GM21576 (cell line): ENCODE measurements around the gene ADA.
"Not testable (repeated sequence)": the region's sequence is repeated elsewhere in the genome, so short reads cannot be mapped to it uniquely, and the experiment has no call there.

Experiments
- ATAC-seq: cut with Tn5 transposase; IDR thresholded peaks from one replicate; pipeline ENCODE4 v1.9.1; 2021; ENCODE audit warnings: mild to moderate bottlenecking, moderate library complexity; ENCODE audit not compliant: unreplicated experiment

Gene ADA

GRCh38 chr20:44651684-44652423 is at the start of gene ADA:
Gene ADA, minus strand, starts transcription at chr20:44651699. Its CDS starts 92 bp downstream, at chr20:44651607.
- no peak for ATAC-seq

- ATAC-seq, result no peak
Observed at GRCh38 chr20:44700306-44700705, 48.8 kb upstream of the ADA start.

- no peak for ATAC-seq
Observed at GRCh38 chr20:44698351-44698750, 46.9 kb upstream of the ADA start.

DNA sequence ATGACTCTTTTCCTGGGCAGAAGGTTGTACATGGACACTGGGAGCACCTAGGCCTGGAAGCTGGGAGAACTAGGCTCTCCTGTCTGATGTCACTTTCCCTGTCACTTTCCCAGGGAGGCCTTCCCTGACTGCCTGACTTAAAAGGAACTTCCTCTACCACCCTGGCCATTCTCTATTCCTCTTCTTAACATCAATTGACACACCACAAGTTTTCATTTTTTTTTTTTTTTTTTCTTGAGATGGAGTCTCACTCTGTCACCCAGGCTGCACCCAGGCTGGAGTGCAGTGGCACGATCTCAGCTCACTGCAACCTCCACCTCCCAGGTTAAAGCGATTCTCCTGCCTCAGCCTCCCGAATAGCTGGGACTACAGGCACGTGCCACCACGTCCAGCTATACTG is 45.5 kb upstream of the ADA start:
- ATAC-seq, result not testable (repeated sequence)

DNA sequence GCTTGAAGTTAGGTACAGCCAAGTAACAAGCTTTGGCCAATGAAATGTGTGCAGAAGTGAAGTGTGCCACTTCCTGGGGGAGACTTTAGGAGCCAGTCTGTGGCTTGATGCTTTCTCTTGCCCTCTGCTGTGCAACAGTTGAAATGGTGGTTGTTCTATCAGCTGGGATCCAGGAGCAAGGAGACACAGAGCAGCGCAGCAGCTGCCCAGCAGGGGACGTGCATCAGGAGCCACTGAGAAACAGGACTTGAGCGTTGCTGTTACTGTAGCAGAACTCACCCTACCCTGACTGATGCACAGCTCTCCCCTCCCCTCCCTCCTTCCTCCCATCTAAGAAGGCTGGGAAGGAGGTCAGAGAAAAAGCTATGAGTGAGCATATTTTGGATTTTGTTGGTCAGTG is 44.8 kb upstream of the ADA start:
- no peak for ATAC-seq

DNA sequence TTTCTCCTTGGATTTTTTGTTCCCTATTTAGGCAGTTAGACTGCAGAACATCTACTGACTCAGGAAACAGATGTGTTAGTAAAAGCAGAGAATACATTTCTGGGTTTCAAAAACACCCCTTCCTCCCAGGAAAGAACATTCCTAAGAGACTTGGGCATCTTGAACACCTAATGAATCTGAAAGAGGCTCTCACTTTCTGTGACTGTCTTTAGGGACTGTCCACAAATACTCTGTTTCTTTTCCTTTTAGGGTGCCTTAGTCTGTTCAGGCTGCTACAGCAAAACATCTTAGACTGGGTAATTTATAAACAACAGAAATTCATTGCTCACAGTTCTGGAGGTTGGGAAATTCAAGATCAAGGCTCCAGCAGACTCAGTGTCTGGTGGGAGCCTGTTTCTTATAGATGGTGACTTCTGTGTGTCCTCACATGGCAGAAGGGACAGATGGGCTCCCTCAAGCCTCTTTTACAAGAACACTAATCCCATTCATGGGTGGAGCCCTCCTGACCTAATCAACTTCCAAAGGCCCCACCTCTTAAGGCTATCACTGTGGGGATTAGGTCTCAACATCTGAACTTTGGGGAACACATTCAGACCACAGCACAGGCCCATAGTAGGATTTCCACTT is 44.3 kb upstream of the ADA start:
- ATAC-seq, result no peak

- ATAC-seq, result no peak
Observed at GRCh38 chr20:44695295-44695673, 43.8 kb upstream of the ADA start.

DNA sequence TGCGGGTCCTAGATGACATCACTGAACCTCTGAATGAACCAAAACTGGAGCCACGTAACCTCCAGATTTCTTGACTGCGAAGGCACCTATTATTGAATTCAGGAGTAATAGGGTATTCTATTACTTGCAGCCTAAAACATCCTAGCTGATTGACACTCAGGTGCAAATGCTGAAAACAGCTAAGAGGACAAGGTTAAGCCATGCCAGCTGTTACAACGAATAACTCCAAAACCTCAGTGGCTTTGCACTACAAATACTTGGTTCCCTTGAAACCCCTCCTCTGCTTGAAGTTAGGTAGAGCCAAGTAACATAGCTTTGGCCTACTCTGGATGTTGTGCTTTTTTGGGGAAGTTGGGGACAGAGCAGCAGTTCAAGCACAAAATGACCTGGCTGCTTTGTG is 42.7 kb upstream of the ADA start:
- no peak for ATAC-seq

DNA sequence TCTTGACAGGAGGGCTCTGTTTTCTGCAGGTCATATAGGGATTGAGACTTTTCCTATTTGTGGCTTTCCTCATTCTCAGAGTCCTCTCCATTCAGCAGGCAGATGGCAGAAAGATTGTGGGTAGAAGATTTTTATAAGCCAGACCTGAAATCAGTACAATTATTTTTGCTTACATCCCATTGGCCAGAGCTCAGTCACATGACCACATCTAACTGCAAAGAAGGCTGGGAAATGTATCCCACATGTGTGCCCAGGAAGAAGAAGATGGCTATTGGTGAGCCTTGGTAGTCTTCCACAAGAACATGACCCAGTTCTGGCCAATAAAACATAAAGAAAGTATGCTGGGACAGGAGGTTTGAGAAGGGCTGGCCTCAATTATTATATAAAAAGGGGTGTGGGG is 42.1 kb upstream of the ADA start:
- no peak for ATAC-seq

- ATAC-seq, result no peak
Observed at GRCh38 chr20:44692932-44693480, 41.5 kb upstream of the ADA start.

- no peak for ATAC-seq
Observed at GRCh38 chr20:44691424-44692423, 40.2 kb upstream of the ADA start.

GRCh38 chr20:44690781-44691423 is 39.4 kb upstream of the ADA start:
- no peak for ATAC-seq

- ATAC-seq, result no peak
Observed at GRCh38 chr20:44689809-44690208, 38.3 kb upstream of the ADA start.

DNA sequence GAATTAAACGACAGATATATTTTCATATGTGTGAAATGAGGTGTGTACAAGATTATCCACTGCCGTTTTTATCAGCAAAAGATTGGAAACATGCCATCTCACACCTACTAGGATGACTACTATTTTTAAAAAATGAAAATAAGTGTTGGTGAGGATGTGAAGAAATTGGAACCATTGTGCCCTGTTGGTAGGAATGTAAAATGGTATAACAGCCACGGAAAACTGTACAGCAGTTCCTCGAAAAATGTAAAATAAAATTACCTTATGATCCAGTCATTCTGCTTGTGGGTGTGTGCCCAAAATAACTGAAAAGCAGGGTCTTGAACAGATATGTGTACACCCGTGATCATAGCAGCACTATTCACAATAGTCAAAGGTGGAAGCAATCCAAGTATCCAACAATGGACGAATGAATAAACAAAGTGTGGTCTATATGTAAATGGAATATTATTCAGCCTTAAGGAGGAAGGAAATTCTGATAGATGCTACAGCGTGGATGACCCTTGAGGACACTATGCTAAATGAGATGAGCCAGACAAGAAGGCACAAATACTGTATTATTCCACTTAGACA is 36.6 kb upstream of the ADA start:
- ATAC-seq, result no peak

GRCh38 chr20:44686934-44687333 is 35.4 kb upstream of the ADA start:
- no peak for ATAC-seq

DNA sequence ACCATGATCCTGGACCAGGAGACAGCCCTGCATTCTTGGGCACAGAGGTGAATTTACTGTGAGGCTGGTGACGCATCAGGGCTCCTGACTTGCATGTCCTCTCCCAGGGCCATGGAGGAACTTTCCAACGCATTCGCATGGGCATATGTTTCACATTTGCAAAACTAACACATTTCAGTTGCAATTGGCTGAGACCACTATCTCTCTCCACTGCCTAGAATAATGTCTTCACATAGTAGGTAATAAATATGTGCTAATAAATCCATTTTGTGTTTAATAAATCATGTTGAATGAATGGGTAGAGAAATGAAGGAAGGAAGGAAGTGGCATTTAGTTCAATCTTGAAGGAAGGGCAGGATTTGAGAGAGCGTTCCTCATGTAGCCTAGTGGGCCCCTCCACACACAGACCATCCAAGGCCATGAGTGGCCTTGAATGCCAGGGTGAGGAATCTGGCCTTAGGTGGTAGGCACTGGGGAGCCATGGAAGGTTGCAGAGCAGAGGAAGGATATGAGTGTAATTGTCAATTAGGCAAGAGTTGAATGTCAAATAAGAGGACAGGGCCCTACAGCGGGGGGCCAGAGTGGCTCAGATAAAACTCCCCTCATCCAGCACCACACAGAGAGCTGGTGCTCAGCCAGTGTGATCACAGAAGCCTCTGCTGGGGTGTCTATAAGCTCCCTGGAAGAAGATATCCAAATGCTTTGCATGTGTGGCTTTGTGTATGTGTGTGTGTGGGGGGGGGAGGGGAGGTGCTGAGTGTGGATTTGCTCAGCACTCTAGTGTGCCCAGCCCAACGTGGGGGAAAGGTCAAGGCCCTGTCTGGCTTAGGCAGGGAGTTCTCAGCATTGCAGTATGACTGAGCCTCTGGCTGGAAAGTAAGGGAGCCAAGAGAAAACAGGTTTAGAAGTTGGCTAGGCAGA is 32.8 kb upstream of the ADA start:
- no peak for ATAC-seq

DNA sequence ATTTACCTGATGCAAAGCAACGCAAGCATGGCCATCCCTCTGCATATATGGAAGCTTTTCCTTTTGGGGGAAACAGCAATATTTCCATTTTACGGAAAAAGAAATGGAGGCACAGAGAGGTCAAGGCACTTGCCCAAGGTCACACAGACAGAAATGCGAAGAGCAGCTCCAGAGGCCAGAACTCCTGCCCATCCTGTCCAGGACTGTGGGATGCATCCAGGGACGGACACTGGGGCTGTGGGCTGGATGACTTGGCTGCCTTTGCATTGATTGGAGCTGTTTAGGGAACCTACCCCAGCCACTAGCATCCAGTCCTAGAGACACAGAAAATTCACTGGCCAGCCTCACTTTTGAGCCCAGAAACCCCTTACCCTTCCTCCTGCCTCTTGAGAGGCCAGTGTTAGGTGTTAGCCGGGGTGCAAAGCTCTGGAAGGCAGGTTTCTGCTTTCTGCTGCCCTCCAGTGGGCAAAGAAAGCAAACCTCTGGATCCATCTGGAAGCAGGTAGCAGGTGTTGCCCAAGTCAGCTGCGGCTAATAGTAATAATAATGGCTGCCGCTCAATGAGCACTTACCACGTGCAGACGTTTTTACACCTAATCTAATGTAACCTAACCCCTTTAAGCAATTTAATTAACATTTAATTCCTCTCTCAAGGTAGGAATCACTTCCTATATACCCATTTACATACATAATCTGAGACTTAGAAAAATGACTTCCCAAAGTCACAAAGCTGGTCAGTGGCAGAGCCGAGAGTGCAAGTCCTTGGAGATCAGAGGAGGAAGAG is 32.0 kb upstream of the ADA start:
- peak; percentile 71 for ATAC-seq

GRCh38 chr20:44681796-44682566 is 30.5 kb upstream of the ADA start:
- no peak for ATAC-seq
